HepG2 (cell line): ENCODE results near the gene ARHGAP26. TPM values are rescaled to one million over a fixed set of nuclear protein-coding genes. Genes with fewer than 3 reads are reported as not detected.

Experiments used
- ATAC-seq: fragments of 200-7000 bp; cut with Tn5 transposase; 3 replicates; pipeline ENCODE4 v1.9.1; 2020; ENCODE audit warnings: mild to moderate bottlenecking, moderate library complexity
- BruUV-seq: library from RNA; stranded (reverse); fragments of 400-500 nt; replicated peaks from 2 replicates; lab custom pipeline; 2021; lab: Mats Ljungman, UMichigan
- CTCF ChIA-PET: fragments of 300-600 bp; formaldehyde crosslinking; extraction: SDS; loops from one replicate; lab custom pipeline; 2021; ENCODE audit warnings: low total read pairs, inconsistent platforms, low intra/inter-chr PET ratio; lab: Yijun Ruan, JAX
- POLR2A ChIA-PET: fragments of 350-600 bp; sonication (Branson Sonifier 250); formaldehyde crosslinking; loops from one replicate; lab custom pipeline; 2020; ENCODE audit warnings: antibody characterized with exemption, inconsistent platforms; lab: Yijun Ruan, JAX
- DNase-seq: peaks from one replicate; pipeline ENCODE4 v3.0.0-alpha.2; 2015; ENCODE audit warnings: low spot score
- FAIRE-seq: peaks from 3 replicates; lab custom pipeline; 2011; peaks lifted over from hg19 to GRCh38; lab: Jason Lieb, UNC
- H2AFZ ChIP-seq: one replicate; pipeline ENCODE4 v1.6.1; 2011; ENCODE audit warnings: low read length, inconsistent platforms
- H3K27ac ChIP-seq: fragments of 300-600 bp; 3 replicates; pipeline ENCODE4 v1.8.0; 2011; ENCODE audit warnings: mixed run types, mild to moderate bottlenecking, mixed read lengths, low read length, inconsistent platforms; ENCODE audit not compliant: insufficient read depth; ENCODE audit errors: extremely low read length
- H3K27me3 ChIP-seq, 2 experiments: fragments of 200-600 bp in 1 of 2; 2 replicates in 1 of 2; 3 replicates in 1 of 2; pipeline versions ENCODE4 v1.6.0 to v1.8.0; 2011; ENCODE audit warnings: low read length in 2 of 2, mild to moderate bottlenecking in 2 of 2, moderate library complexity in 2 of 2, inconsistent platforms in 1 of 2; ENCODE audit not compliant: insufficient read depth in 2 of 2, control insufficient read depth in 1 of 2
- H3K36me3 ChIP-seq, 2 experiments: fragments of 200-600 bp in 1 of 2; replicated peaks in 1 of 2; 2 replicates in 1 of 2; 3 replicates in 1 of 2; pipeline versions ENCODE4 v1.5.1 to v1.8.0; 2011; ENCODE audit warnings: low read length in 2 of 2, inconsistent platforms in 1 of 2; ENCODE audit not compliant: insufficient read depth in 2 of 2, control insufficient read depth in 1 of 2
- H3K4me1 ChIP-seq: 2 replicates; pipeline ENCODE4 v1.5.1; 2012; ENCODE audit warnings: low read length, inconsistent platforms; ENCODE audit not compliant: insufficient read depth
- H3K4me2 ChIP-seq: 2 replicates; pipeline ENCODE4 v1.6.0; 2011; ENCODE audit warnings: low read depth, low read length, inconsistent platforms
- H3K4me3 ChIP-seq, 3 experiments: fragments of 200-600 bp in 1 of 3; sonication (generic), shearing (Covaris generic) in 1 of 3; replicated peaks in 1 of 3; 2 replicates each; pipeline ENCODE4 v1.5.1; 2011 to 2016; ENCODE audit warnings: low read length in 3 of 3, inconsistent platforms in 2 of 3, low read depth in 2 of 3, mild to moderate bottlenecking in 2 of 3, control low read depth in 1 of 3, mixed read lengths in 1 of 3; ENCODE audit not compliant: insufficient read depth in 1 of 3
- H3K79me2 ChIP-seq: one replicate; pipeline ENCODE4 v1.6.1; 2011; ENCODE audit warnings: low read length, inconsistent platforms; ENCODE audit not compliant: insufficient read depth
- H3K9ac ChIP-seq: 2 replicates; pipeline ENCODE4 v1.6.0; 2011; ENCODE audit warnings: mild to moderate bottlenecking, low read depth, low read length, inconsistent platforms; ENCODE audit not compliant: insufficient read depth
- H3K9me3 ChIP-seq: 2 replicates; pipeline ENCODE4 v1.5.1; 2012; ENCODE audit warnings: mild to moderate bottlenecking, low read length
- H4K20me1 ChIP-seq: 2 replicates; pipeline ENCODE4 v1.6.0; 2011; ENCODE audit warnings: inconsistent platforms, mild to moderate bottlenecking, low read length, moderate library complexity; ENCODE audit not compliant: insufficient read depth
- ATF7 ChIP-seq, 2 experiments: fragments of 450-650 bp in 1 of 2; sonication (generic) in 1 of 2; formaldehyde crosslinking in 1 of 2; IDR thresholded peaks; 2 replicates each; pipeline versions ENCODE4 v1.4.0 to v1.6.1; 2016 to 2020; ENCODE audit warnings: antibody characterized with exemption in 1 of 2, mild to moderate bottlenecking in 1 of 2, missing genetic modification reagents in 1 of 2
- ATF7-NPFF ChIP-seq: sonication (generic); formaldehyde crosslinking; IDR thresholded peaks from 2 replicates; pipeline ENCODE4 v1.8.1; 2023; ENCODE audit warnings: mild to moderate bottlenecking, low read depth, missing genetic modification reagents, moderate library complexity
- EZH2 ChIP-seq: conservative IDR thresholded peaks from 2 replicates; pipeline ENCODE4 v1.6.1; 2012; ENCODE audit warnings: mild to moderate bottlenecking, low read depth, low read length, moderate library complexity
- HOXA5 ChIP-seq: sonication (generic); formaldehyde crosslinking; IDR thresholded peaks from 2 replicates; pipeline ENCODE4 v1.4.0; 2020; ENCODE audit warnings: missing genetic modification reagents
- IRX3 ChIP-seq: sonication (generic); formaldehyde crosslinking; IDR thresholded peaks from 2 replicates; pipeline ENCODE4 v1.8.1; 2023; ENCODE audit warnings: mild to moderate bottlenecking, low read depth, missing genetic modification reagents, borderline replicate concordance
- ISL2 ChIP-seq: sonication (generic); formaldehyde crosslinking; IDR thresholded peaks from 2 replicates; pipeline ENCODE4 v1.5.0; 2020; ENCODE audit warnings: missing genetic modification reagents
- KAT8 ChIP-seq: IDR thresholded peaks from 2 replicates; pipeline ENCODE4 v1.6.1; 2016; ENCODE audit warnings: missing genetic modification reagents, missing compliant biosample characterization
- MAZ ChIP-seq, 2 experiments: sonication (generic) in 1 of 2; formaldehyde crosslinking in 1 of 2; IDR thresholded peaks; 2 replicates each; pipeline versions ENCODE4 v1.5.0 to v1.6.1; 2012 to 2020; ENCODE audit warnings: low read depth in 2 of 2, mild to moderate bottlenecking in 2 of 2, borderline replicate concordance in 1 of 2, improper control_type of control experiment in 1 of 2, low read length in 1 of 2, missing genetic modification reagents in 1 of 2, moderate library complexity in 1 of 2
- NCOA2 ChIP-seq: sonication (generic); formaldehyde crosslinking; IDR thresholded peaks from 2 replicates; pipeline ENCODE4 v1.8.0; 2022; ENCODE audit warnings: inconsistent platforms
- NONO ChIP-seq, 2 experiments: fragments of 450-650 bp in 1 of 2; sonication (generic) in 1 of 2; formaldehyde crosslinking in 1 of 2; IDR thresholded peaks in 1 of 2; conservative IDR thresholded peaks in 1 of 2; 2 replicates each; pipeline versions ENCODE4 v1.6.1 to v1.8.0; 2017 to 2022; ENCODE audit warnings: mild to moderate bottlenecking in 1 of 2, missing genetic modification reagents in 1 of 2, moderate library complexity in 1 of 2
- PCBP1 ChIP-seq: fragments of 200-400 bp; formaldehyde crosslinking; IDR thresholded peaks from 2 replicates; pipeline ENCODE4 v1.6.1; 2017; ENCODE audit warnings: mild to moderate bottlenecking, low read depth, low read length, borderline replicate concordance
- SMARCE1 ChIP-seq: fragments of 450-650 bp; IDR thresholded peaks from 2 replicates; pipeline ENCODE4 v1.6.1; 2017; ENCODE audit warnings: borderline replicate concordance
- ZNF570 ChIP-seq: sonication (generic); formaldehyde crosslinking; IDR thresholded peaks from 2 replicates; pipeline ENCODE4 v1.4.0; 2020; ENCODE audit warnings: mild to moderate bottlenecking, missing genetic modification reagents, borderline replicate concordance
- ZNF678 ChIP-seq: sonication (generic); formaldehyde crosslinking; IDR thresholded peaks from 2 replicates; pipeline ENCODE4 v1.4.0; 2020; ENCODE audit warnings: mild to moderate bottlenecking, missing genetic modification reagents
- ZNF780A ChIP-seq: sonication (generic); formaldehyde crosslinking; IDR thresholded peaks from 2 replicates; pipeline ENCODE4 v1.8.0; 2022; ENCODE audit warnings: mild to moderate bottlenecking, missing genetic modification reagents, moderate library complexity
- WGBS: methylation state at CpG from one replicate; pipeline ENCODE4 v1.1.6; 2017; ENCODE audit warnings: low lambda C conversion rate; 5-methylcytosine and 5-hydroxymethylcytosine counted together
- in situ Hi-C: cut with HindIII; loops from 2 replicates; pipeline ENCODE4 v1.10.0; 2017; ENCODE audit warnings: low pct_unique_long_range_greater_than_20kb; ENCODE audit not compliant: extremely low pct_ligation_motif_present
- intact Hi-C: fragments of 100-400 bp; cut with micrococcal nuclease; formaldehyde crosslinking; loops from one replicate; pipeline ENCODE4 v1.10.0; 2022; ENCODE audit not compliant: unreplicated experiment
- polyA plus RNA-seq, 8 experiments: library from polyadenylated mRNA; depleted of rRNA in 3 of 8; stranded (reverse) in 7 of 8; unstranded in 1 of 8; fragments of >200 nt; fragmentation: Illumina TruSeq in 4 of 8; extraction: Trizol in 4 of 8; gene quantifications; 2 replicates each; pipeline versions ENCODE4 v1.2.1 to v1.2.3, GENCODE V29; 2011 to 2016; ENCODE audit warnings: low read depth in 4 of 8, missing spikeins in 1 of 8, mixed read lengths in 1 of 8; ENCODE audit not compliant: insufficient read depth in 1 of 8
- total RNA-seq, 5 experiments: library from RNA; depleted of rRNA; stranded (reverse); fragments of >200 nt; fragmentation: Illumina TruSeq; extraction: Trizol; gene quantifications; 2 replicates each; pipeline ENCODE4 v1.2.3, GENCODE V29; 2016; ENCODE audit warnings: low read depth in 1 of 5
- TF ChIP-seq, protein P1 (sequence below): sonication (generic); formaldehyde crosslinking; IDR thresholded peaks from 2 replicates; pipeline ENCODE4 v1.5.0; 2020; ENCODE audit warnings: missing genetic modification reagents
- TF ChIP-seq, protein P2 (sequence below): sonication (generic); formaldehyde crosslinking; IDR thresholded peaks from 2 replicates; pipeline ENCODE4 v1.5.1; 2020; ENCODE audit warnings: missing genetic modification reagents, mild to moderate bottlenecking, borderline replicate concordance
- TF ChIP-seq, protein P3 (sequence below): sonication (generic); formaldehyde crosslinking; IDR thresholded peaks from 2 replicates; pipeline ENCODE4 v1.4.0; 2020; ENCODE audit warnings: mild to moderate bottlenecking, missing genetic modification reagents
- TF ChIP-seq, protein P4 (sequence below): sonication (generic); formaldehyde crosslinking; conservative IDR thresholded peaks from 2 replicates; pipeline ENCODE4 v1.8.1; 2023; ENCODE audit warnings: missing genetic modification reagents

ARHGAP26 gene
- total and polyA plus RNA-seq, 2 of the 13 experiments (the other 11 are each of a cell fraction or from before 2014, with no cell fraction given): 9.6 to 18.2 TPM

DNA sequence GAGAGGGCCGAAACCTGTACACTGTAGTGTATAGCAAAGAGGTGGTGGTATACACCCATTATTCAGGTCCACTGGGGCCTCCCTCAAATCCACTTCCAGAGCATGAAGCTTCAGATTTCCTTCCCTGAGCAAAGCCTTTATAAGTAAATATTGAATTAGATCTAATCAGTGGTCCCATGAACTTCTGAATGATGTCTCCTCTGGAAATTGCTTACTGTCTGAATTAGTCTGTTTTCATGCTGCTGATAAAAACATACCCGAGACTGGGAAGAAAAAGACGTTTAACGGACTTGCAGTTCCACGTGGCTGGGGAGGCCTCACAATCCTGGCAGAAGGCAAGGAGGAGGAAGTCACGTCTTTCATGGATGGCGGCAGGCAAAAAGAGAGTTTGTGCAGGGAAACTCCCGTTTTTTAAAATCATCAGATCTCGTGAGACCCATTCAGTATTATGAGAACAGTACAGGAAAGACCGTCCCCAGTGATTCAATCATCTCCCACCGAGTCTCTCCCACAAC, 439.8 kb downstream of the ARHGAP26 start:
- H3K4me3 ChIP-seq: no peak overlapping the region
- TF ChIP-seq PCBP1 (no peak), ZNF570 (no peak), IRX3 (no peak), ZNF780A (CRISPR knock-in tag) (no peak), ZNF678 (CRISPR knock-in tag) (no peak), HOXA5 (no peak), KAT8 (CRISPR knock-in tag) (no peak), MAZ (IDR thresholded peaks at IDR 0.05; ENCODE audit: borderline replicate concordance, low read depth, low read length) (no peak), MAZ (CRISPR knock-in tag; IDR thresholded peaks at IDR 0.05; ENCODE audit: low read depth) (no peak), ISL2 (CRISPR knock-in tag) (no peak), NONO (IDR thresholded peaks at IDR 0.05) (no peak), NONO (CRISPR knock-in tag; conservative IDR thresholded peaks at IDR 0.05) (no peak), ATF7 (IDR thresholded peaks at IDR 0.05) (no peak), ATF7 (CRISPR knock-in tag; IDR thresholded peaks at IDR 0.05) (no peak), NCOA2 (CRISPR knock-in tag) (no peak), EZH2 (no peak), SMARCE1 (no peak), ATF7-NPFF (CRISPR knock-in tag) (no peak)
- TF ChIP-seq, protein P1, sequence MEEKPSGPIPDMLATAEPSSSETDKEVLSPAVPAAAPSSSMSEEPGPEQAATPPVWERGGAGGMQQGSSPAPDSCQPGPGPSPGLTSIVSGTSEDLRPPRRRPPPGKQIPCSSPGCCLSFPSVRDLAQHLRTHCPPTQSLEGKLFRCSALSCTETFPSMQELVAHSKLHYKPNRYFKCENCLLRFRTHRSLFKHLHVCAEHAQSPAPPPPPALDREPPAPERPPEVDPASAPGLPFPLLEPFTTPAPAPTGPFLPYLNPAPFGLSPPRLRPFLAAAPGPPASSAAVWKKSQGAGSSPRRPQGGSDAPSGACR (CRISPR knock-in tag): no peak
- TF ChIP-seq, protein P2, sequence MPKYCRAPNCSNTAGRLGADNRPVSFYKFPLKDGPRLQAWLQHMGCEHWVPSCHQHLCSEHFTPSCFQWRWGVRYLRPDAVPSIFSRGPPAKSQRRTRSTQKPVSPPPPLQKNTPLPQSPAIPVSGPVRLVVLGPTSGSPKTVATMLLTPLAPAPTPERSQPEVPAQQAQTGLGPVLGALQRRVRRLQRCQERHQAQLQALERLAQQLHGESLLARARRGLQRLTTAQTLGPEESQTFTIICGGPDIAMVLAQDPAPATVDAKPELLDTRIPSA: no peak
- TF ChIP-seq, protein P3, sequence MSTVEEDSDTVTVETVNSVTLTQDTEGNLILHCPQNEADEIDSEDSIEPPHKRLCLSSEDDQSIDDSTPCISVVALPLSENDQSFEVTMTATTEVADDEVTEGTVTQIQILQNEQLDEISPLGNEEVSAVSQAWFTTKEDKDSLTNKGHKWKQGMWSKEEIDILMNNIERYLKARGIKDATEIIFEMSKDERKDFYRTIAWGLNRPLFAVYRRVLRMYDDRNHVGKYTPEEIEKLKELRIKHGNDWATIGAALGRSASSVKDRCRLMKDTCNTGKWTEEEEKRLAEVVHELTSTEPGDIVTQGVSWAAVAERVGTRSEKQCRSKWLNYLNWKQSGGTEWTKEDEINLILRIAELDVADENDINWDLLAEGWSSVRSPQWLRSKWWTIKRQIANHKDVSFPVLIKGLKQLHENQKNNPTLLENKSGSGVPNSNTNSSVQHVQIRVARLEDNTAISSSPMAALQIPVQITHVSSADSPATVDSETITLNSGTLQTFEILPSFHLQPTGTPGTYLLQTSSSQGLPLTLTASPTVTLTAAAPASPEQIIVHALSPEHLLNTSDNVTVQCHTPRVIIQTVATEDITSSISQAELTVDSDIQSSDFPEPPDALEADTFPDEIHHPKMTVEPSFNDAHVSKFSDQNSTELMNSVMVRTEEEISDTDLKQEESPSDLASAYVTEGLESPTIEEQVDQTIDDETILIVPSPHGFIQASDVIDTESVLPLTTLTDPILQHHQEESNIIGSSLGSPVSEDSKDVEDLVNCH (CRISPR knock-in tag): no peak
- TF ChIP-seq, protein P4, sequence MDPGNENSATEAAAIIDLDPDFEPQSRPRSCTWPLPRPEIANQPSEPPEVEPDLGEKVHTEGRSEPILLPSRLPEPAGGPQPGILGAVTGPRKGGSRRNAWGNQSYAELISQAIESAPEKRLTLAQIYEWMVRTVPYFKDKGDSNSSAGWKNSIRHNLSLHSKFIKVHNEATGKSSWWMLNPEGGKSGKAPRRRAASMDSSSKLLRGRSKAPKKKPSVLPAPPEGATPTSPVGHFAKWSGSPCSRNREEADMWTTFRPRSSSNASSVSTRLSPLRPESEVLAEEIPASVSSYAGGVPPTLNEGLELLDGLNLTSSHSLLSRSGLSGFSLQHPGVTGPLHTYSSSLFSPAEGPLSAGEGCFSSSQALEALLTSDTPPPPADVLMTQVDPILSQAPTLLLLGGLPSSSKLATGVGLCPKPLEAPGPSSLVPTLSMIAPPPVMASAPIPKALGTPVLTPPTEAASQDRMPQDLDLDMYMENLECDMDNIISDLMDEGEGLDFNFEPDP (CRISPR knock-in tag): no peak
- ChIA-PET POLR2A (no interaction called here), CTCF (no interaction called here)
- intact Hi-C loops: no loop called here
- 93% methylated on average over 11 of the region's 11 CpGs for WGBS
- DNase-seq (no peak), FAIRE-seq (no peak), ATAC-seq (no peak)
- no peak overlapping the region for H3K4me2 ChIP-seq
- no peaks in the 10 kb centered on the region for H3K9me3 ChIP-seq
- H3K79me2 ChIP-seq: no peaks in the 10 kb centered on the region
- no peak overlapping the region for H2AFZ ChIP-seq
- no TSS peak for BruUV-seq
- H3K27me3 ChIP-seq: no peaks in the 10 kb centered on the region
- H3K36me3 ChIP-seq: peaks cover 6% of the 10 kb centered on the region in 2 experiments; a peak in 4 of 5 replicates
- no peak overlapping the region for H3K27ac ChIP-seq
- in situ Hi-C loops: no loop called here
- 0 out of 2 replicates have a peak, but pooled peaks cover 9% of the 10 kb centered on the region for H3K4me1 ChIP-seq
- no peak overlapping the region for H3K9ac ChIP-seq
- H4K20me1 ChIP-seq: no peaks in the 10 kb centered on the region
